Glutamatergic neuron (in vitro differentiated cells): ENCODE measurements around the gene CFAP161. TPM values are rescaled to one million over a fixed set of nuclear protein-coding genes. Genes with fewer than 3 reads are reported as not detected.

ENCODE experiments used
- DNase-seq: peaks from one replicate; pipeline ENCODE4 v3.0.0; 2022
- H3K27ac Mint-ChIP-seq: one replicate; pipeline ENCODE4 v1.8.0; 2020; ENCODE audit warnings: mild to moderate bottlenecking, mixed read lengths, inconsistent platforms; ENCODE audit not compliant: unreplicated experiment
- H3K27me3 Mint-ChIP-seq: one replicate; pipeline ENCODE4 v1.8.0; 2020; ENCODE audit warnings: mild to moderate bottlenecking, moderate library complexity, mixed read lengths, inconsistent platforms; ENCODE audit not compliant: unreplicated experiment
- H3K36me3 Mint-ChIP-seq: one replicate; pipeline ENCODE4 v1.8.0; 2020; ENCODE audit warnings: mild to moderate bottlenecking, mixed read lengths, inconsistent platforms; ENCODE audit not compliant: unreplicated experiment
- H3K4me1 Mint-ChIP-seq: one replicate; pipeline ENCODE4 v1.8.0; 2020; ENCODE audit warnings: mild to moderate bottlenecking, low read depth, mixed read lengths, inconsistent platforms; ENCODE audit not compliant: unreplicated experiment
- H3K4me3 Mint-ChIP-seq: one replicate; pipeline ENCODE4 v1.8.0; 2020; ENCODE audit warnings: mild to moderate bottlenecking, mixed read lengths, inconsistent platforms; ENCODE audit not compliant: unreplicated experiment
- H3K9me3 Mint-ChIP-seq: one replicate; pipeline ENCODE4 v1.8.0; 2020; ENCODE audit warnings: mild to moderate bottlenecking, moderate library complexity, mixed read lengths, inconsistent platforms; ENCODE audit not compliant: unreplicated experiment
- total RNA-seq: library from RNA; stranded (reverse); fragmentation: NEBNext Ultra II Directional; extraction: Animal tissue kit (Norgen Biotek cat#: 25700); gene quantifications from one replicate; pipeline ENCODE4 v1.2.1, GENCODE V29; 2021; ENCODE audit not compliant: unreplicated experiment
- TF ChIP-seq, protein P1 (sequence below): fragments of 200-600 bp; sonication (generic); IDR thresholded peaks from one replicate; pipeline ENCODE4 v1.5.0; 2021; ENCODE audit not compliant: partially characterized antibody, unreplicated experiment

Gene CFAP161
- total RNA-seq, 1 donor from 2014 or later = 0.39 TPM

DNA sequence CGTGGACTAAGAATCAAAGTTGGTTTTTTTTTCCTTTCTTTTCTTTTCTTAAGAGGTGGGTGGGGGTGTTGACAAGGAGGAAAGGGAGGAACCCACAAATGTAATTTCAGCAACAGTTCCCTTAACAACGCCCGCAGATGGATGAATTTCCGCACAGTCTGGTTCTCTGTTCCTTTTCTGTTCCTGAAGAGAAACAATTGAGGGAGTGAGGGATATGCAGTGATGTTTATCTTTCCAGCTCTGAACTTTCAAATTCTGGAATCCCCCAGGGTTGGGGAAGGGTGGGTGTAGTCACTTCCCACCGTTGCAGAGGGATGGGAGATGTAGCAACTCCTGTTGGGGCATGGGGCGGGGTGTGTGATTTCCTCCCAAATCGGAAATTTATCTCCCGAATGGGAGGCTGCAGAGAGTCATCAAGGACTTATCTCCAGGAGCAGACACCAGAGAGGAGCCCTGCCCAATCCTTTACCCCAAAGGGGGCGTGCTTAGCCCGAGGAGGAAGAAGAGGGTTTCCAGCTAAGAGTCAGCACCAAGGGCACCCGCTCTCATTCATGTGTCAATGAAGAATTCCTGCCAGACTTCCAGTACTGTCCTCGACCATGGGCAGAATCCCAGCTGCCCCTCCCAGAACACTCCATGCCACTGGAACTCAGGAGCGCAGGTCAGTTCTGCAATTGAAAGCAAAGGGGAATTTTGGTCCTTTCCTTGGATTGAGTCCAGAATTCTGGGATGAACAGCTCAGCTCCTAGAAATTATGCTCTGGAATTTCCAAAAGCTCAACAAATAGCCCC, 35.0 kb upstream of the CFAP161 start:
- DNase-seq = no peak
- Mint-ChIP-seq H3K27ac (no peak overlapping the region), H3K27me3 (peaks cover 6% of the 10 kb centered on the region), H3K4me1 (peaks cover 2% of the 10 kb centered on the region), H3K9me3 (peaks cover 3% of the 10 kb centered on the region), H3K36me3 (no peaks in the 10 kb centered on the region), H3K4me3 (no peak overlapping the region)
- TF ChIP-seq, protein P1, sequence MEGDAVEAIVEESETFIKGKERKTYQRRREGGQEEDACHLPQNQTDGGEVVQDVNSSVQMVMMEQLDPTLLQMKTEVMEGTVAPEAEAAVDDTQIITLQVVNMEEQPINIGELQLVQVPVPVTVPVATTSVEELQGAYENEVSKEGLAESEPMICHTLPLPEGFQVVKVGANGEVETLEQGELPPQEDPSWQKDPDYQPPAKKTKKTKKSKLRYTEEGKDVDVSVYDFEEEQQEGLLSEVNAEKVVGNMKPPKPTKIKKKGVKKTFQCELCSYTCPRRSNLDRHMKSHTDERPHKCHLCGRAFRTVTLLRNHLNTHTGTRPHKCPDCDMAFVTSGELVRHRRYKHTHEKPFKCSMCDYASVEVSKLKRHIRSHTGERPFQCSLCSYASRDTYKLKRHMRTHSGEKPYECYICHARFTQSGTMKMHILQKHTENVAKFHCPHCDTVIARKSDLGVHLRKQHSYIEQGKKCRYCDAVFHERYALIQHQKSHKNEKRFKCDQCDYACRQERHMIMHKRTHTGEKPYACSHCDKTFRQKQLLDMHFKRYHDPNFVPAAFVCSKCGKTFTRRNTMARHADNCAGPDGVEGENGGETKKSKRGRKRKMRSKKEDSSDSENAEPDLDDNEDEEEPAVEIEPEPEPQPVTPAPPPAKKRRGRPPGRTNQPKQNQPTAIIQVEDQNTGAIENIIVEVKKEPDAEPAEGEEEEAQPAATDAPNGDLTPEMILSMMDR = no peak

DNA sequence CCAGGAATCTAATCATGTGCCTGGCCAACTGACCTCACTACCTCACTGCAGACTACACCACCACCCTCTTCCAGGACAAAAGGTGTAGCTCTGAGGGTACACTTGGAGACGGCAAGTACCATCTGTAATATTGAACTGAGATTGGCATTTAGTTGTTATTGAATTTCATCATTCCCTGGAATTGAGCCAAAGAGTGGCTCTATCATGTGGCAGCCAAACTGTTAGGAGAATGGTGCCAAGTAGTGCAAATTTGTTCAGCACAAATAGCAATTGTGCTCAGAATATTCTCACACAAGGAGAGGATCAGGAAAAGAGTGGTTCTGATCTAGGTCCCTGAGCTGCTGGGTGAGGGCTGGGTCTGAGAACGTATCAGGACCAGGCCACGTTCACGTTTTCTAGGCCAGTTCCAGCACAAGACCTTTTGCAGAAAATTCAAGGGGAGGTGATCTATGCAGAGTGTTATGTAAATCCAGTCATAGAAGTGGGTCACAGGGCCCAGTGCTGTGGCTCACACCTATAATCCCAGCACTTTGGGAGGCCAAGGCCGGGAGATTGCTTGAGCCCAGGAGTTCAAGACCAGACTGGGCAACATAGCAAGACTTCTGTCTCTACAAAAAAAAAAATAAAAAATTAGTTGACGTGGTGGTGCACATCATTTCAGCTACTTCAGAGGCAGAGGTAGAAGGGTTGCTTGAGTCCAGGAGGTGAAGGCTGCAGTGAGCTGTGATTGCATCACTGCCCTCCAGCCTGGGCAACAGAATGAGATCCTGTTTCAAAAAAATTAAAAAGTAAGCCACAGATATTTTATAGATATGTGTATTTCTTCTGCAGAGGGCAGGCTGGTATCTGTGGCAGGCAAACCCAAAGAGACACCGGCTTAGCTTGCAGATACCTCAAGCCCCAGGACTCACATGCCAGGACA, 31.9 kb upstream of the CFAP161 start:
- Mint-ChIP-seq H3K4me3 (peak overlapping the region; percentile 14), H3K9me3 (peaks cover 1% of the 10 kb centered on the region), H3K27me3 (no peaks in the 10 kb centered on the region), H3K27ac (no peak overlapping the region), H3K4me1 (peaks cover 2% of the 10 kb centered on the region), H3K36me3 (no peaks in the 10 kb centered on the region)
- TF ChIP-seq, protein P1 = no peak
- DNase-seq = no peak

DNA sequence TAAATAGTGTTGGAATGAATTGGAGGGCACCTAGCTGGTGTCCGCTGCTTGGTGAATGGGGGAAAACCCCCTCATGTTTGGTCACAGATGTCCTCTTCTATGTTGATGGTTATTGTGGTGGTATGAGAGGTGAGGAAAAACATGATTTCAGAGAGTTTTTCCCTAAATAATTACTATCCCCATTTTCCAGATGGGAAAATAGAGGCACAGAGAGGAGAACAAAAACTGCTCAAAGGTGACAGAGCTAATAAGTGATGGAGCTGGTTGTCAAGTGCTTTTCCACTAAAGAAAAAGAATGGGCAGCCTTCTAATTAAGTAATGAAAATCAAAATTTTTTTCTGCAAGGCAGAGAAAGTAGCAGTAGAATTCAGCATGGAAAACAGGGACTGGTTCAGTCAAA, 30.2 kb upstream of the CFAP161 start:
- Mint-ChIP-seq H3K27ac (no peak overlapping the region), H3K4me3 (no peak overlapping the region), H3K27me3 (no peaks in the 10 kb centered on the region), H3K4me1 (no peaks in the 10 kb centered on the region), H3K36me3 (no peaks in the 10 kb centered on the region), H3K9me3 (peaks cover 1% of the 10 kb centered on the region)
- DNase-seq = no peak
- TF ChIP-seq, protein P1 = no peak

DNA sequence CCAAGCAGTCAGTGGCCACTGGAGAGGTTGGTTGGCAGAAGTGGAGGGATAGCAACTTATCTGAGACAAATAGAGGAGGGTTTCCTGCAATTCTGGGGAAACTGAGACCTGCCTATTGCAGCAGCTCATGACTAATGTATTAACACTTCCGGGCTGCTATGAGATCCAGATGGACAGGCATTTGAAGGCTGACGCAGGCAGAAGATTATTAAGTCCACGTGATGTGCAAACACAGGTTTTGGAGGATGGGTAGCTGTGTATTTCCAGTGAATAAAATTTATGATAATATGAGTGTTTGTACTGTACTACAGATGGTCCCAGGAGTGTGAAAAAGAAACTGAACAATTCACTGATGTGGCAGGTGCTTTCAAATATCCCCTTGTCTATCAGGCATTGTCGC, 28.5 kb upstream of the CFAP161 start:
- no peaks in the 10 kb centered on the region for H3K36me3 Mint-ChIP-seq

More for the DNA sequence above, 28.5 kb upstream of the CFAP161 start:
- Mint-ChIP-seq H3K4me1 (no peaks in the 10 kb centered on the region), H3K4me3 (no peak overlapping the region), H3K27me3 (no peaks in the 10 kb centered on the region), H3K27ac (no peak overlapping the region), H3K9me3 (peaks cover 1% of the 10 kb centered on the region)
- no peak for DNase-seq
- TF ChIP-seq, protein P1 = no peak
